Measurements from ENCODE around the gene AP5S1. TPM values are rescaled to one million over a fixed set of nuclear protein-coding genes. Genes with fewer than 3 reads are reported as not detected.

AP5S1 gene
- total and polyA plus RNA-seq, 2 of the 13 experiments (the other 11 are each of a cell fraction or from before 2014, with no cell fraction given): 7.9 to 23.2 TPM

DNA sequence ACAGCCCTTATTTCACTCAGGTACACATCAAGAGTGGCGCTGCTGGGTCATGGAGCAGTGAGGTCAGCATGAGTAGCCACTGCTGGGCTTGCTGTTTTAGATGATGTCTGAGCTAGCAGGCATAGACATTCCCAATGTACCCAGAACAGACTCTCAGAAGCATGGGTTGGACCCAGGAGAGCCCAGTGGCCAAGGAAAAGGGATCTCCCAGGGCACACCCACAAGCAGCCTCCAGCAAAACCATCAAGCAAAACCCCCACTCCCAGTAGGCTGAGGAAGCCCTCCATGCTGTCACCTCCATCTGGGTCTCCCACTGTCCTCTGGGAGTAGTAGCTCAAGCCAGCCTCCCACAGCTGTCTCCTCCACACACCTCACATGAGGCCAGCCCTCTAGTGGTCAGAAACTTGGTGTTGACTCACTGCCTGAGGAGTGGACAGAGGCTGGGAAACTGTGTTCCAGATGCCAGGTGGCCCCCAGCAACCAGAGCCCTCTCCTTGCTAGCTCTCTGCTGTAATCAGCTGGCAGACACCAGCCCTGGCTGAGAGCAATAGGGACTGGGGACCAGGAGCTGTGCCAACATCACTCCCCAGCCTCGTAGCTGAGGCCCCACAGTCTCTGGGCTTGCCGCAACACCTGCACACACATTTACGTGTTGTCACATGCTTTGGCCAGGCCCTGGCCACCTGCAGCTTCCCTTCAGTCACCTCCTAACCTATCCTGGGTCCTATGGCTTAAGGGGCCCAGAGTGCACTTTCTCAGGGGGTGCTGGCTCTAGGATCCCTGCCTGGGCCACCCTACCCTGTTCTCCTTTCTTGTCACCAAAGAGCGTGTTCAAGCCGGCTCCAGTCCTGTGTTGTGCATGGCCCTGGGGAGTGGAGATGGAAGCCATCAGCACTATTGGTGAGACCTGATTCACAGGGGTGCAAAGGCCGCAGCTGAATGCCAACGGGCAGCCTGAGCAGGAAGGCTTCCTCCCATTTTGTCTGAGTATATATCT lies 1.9 kb upstream of the AP5S1 start (continued):
- TF ChIP-seq, protein P1, sequence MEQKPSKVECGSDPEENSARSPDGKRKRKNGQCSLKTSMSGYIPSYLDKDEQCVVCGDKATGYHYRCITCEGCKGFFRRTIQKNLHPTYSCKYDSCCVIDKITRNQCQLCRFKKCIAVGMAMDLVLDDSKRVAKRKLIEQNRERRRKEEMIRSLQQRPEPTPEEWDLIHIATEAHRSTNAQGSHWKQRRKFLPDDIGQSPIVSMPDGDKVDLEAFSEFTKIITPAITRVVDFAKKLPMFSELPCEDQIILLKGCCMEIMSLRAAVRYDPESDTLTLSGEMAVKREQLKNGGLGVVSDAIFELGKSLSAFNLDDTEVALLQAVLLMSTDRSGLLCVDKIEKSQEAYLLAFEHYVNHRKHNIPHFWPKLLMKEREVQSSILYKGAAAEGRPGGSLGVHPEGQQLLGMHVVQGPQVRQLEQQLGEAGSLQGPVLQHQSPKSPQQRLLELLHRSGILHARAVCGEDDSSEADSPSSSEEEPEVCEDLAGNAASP (CRISPR knock-in tag; IDR thresholded peaks at IDR 0.05; ENCODE audit: borderline replicate concordance): peak; percentile 78; the same call in 1 of the 2 replicates
- TF ChIP-seq, protein P2, sequence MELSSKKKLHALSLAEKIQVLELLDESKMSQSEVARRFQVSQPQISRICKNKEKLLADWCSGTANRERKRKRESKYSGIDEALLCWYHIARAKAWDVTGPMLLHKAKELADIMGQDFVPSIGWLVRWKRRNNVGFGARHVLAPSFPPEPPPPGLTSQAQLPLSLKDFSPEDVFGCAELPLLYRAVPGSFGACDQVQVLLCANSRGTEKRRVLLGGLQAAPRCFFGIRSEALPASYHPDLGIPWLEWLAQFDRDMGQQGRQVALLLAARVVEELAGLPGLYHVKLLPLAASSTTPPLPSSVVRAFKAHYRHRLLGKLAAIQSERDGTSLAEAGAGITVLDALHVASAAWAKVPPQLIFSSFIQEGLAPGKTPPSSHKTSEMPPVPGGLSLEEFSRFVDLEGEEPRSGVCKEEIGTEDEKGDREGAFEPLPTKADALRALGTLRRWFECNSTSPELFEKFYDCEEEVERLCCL (CRISPR knock-in tag; IDR thresholded peaks at IDR 0.05; ENCODE audit: borderline replicate concordance): 0 out of 2 replicates have a peak, but pooled peaks have one; percentile 79
- TF ChIP-seq ZBTB7B (CRISPR knock-in tag; IDR thresholded peaks at IDR 0.05) (peak; percentile 91), HMG20A (CRISPR knock-in tag; IDR thresholded peaks at IDR 0.05; ENCODE audit: borderline replicate concordance) (peak; percentile 59; the same call in 1 of the 2 replicates), RFXANK (CRISPR knock-in tag; IDR thresholded peaks at IDR 0.05) (peak; percentile 85; the same call in 1 of the 2 replicates), ZSCAN25 (CRISPR knock-in tag; IDR thresholded peaks at IDR 0.05) (peak; percentile 58), CBFB (CRISPR knock-in tag; IDR thresholded peaks at IDR 0.05) (peak; percentile 73), MIXL1 (CRISPR knock-in tag; IDR thresholded peaks at IDR 0.05) (peak; percentile 58), IRF2 (CRISPR knock-in tag; IDR thresholded peaks at IDR 0.05) (peak; percentile 94), TAF15 (IDR thresholded peaks at IDR 0.05; ENCODE audit: low read depth, low read length, poor library complexity, severe bottlenecking) (no peak), ZNF614 (CRISPR knock-in tag; IDR thresholded peaks at IDR 0.05; ENCODE audit: borderline replicate concordance) (peak; percentile 96; the same call in 1 of the 2 replicates), ZBTB8A (CRISPR knock-in tag; IDR thresholded peaks at IDR 0.05; ENCODE audit: borderline replicate concordance, low read depth) (no peak), ZNF12 (CRISPR knock-in tag; IDR thresholded peaks at IDR 0.05) (peak; percentile 75), HNF4A (CRISPR knock-in tag; IDR thresholded peaks at IDR 0.05) (peak; percentile 36; the same call in 1 of the 2 replicates), ZNF672 (CRISPR knock-in tag; IDR thresholded peaks at IDR 0.05) (no peak), HHEX (CRISPR knock-in tag; IDR thresholded peaks at IDR 0.05) (peak; percentile 58; the same call in 1 of the 2 replicates)
- TF ChIP-seq, protein P3, sequence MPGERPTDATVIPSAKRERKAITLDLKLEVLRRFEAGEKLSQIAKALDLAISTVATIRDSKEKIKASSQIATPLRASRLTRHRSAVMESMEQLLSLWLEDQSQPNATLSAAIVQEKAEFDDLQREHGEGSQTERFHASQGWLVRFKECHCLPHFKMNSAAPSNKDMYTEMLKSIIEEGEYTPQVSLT (CRISPR knock-in tag; IDR thresholded peaks at IDR 0.05; ENCODE audit: borderline replicate concordance, low read depth): no peak
- TF ChIP-seq, protein P4, sequence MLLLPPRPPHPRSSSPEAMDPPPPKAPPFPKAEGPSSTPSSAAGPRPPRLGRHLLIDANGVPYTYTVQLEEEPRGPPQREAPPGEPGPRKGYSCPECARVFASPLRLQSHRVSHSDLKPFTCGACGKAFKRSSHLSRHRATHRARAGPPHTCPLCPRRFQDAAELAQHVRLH (CRISPR knock-in tag; IDR thresholded peaks at IDR 0.05; ENCODE audit: borderline replicate concordance, low read depth): peak; percentile 95; the same call in 1 of the 2 replicates
- TF ChIP-seq, protein P5, sequence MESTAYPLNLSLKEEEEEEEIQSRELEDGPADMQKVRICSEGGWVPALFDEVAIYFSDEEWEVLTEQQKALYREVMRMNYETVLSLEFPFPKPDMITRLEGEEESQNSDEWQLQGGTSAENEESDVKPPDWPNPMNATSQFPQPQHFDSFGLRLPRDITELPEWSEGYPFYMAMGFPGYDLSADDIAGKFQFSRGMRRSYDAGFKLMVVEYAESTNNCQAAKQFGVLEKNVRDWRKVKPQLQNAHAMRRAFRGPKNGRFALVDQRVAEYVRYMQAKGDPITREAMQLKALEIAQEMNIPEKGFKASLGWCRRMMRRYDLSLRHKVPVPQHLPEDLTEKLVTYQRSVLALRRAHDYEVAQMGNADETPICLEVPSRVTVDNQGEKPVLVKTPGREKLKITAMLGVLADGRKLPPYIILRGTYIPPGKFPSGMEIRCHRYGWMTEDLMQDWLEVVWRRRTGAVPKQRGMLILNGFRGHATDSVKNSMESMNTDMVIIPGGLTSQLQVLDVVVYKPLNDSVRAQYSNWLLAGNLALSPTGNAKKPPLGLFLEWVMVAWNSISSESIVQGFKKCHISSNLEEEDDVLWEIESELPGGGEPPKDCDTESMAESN (CRISPR knock-in tag; conservative IDR thresholded peaks at IDR 0.05): peak; percentile 80; the same call in 1 of the 2 replicates
- TF ChIP-seq, protein P6, sequence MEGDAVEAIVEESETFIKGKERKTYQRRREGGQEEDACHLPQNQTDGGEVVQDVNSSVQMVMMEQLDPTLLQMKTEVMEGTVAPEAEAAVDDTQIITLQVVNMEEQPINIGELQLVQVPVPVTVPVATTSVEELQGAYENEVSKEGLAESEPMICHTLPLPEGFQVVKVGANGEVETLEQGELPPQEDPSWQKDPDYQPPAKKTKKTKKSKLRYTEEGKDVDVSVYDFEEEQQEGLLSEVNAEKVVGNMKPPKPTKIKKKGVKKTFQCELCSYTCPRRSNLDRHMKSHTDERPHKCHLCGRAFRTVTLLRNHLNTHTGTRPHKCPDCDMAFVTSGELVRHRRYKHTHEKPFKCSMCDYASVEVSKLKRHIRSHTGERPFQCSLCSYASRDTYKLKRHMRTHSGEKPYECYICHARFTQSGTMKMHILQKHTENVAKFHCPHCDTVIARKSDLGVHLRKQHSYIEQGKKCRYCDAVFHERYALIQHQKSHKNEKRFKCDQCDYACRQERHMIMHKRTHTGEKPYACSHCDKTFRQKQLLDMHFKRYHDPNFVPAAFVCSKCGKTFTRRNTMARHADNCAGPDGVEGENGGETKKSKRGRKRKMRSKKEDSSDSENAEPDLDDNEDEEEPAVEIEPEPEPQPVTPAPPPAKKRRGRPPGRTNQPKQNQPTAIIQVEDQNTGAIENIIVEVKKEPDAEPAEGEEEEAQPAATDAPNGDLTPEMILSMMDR (CRISPR knock-in tag; IDR thresholded peaks at IDR 0.05): peak; percentile 99

All from HepG2 (cell line).